Testis (tissue), 2 donors: ENCODE data around the gene SCMH1.

ENCODE experiments used
- POLR2A ChIP-seq: fragments of 450-650 bp; IDR thresholded peaks from one replicate; pipeline ENCODE4 v1.6.1; 2017; ENCODE audit warnings: antibody characterized with exemption, mild to moderate bottlenecking, moderate library complexity
- TF ChIP-seq, protein P1 (sequence below), 3 experiments: fragments of 450-650 bp in 2 of 3; fragments of 200-600 bp in 1 of 3; sonication (generic) in 1 of 3; IDR thresholded peaks; one replicate each; pipeline ENCODE4 v1.5.1; 2016 to 2019; ENCODE audit warnings: antibody characterized with exemption in 3 of 3, mild to moderate bottlenecking in 2 of 3, moderate library complexity in 1 of 3

DNA sequence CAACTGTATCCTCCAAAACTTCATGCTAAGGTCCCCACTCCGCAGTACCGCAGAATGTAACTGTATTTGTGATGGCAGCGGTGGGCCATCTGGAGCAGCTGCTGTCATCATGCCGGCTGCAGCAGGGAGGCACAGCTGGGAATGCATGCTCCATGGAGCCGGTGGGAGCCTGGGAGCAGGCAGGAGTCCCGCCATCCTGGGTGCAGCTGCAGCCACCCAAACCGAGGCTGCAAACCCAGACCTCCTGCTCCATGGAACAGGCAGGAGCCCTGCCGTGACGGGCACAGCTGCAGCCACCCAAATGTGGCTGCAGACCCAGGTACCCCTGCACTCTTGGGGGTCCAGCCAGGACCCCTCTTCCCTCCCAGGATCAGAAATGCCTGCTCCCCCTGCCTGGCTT is 80.3 kb downstream of the SCMH1 start:
- TF ChIP-seq, protein P1, sequence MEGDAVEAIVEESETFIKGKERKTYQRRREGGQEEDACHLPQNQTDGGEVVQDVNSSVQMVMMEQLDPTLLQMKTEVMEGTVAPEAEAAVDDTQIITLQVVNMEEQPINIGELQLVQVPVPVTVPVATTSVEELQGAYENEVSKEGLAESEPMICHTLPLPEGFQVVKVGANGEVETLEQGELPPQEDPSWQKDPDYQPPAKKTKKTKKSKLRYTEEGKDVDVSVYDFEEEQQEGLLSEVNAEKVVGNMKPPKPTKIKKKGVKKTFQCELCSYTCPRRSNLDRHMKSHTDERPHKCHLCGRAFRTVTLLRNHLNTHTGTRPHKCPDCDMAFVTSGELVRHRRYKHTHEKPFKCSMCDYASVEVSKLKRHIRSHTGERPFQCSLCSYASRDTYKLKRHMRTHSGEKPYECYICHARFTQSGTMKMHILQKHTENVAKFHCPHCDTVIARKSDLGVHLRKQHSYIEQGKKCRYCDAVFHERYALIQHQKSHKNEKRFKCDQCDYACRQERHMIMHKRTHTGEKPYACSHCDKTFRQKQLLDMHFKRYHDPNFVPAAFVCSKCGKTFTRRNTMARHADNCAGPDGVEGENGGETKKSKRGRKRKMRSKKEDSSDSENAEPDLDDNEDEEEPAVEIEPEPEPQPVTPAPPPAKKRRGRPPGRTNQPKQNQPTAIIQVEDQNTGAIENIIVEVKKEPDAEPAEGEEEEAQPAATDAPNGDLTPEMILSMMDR (IDR thresholded peaks at IDR 0.05): no peak
- no peak for TF ChIP-seq POLR2A
